PC-3 (cell line): ENCODE measurements around the gene RMI2. TPM values are rescaled to one million over a fixed set of nuclear protein-coding genes. Genes with fewer than 3 reads are reported as not detected.
A peak's percentile ranks its signal among the peaks of the same experiment; 100 is the strongest.

Experiments used
- ATAC-seq: fragments of 200-7000 bp; cut with Tn5 transposase; 2 replicates; pipeline ENCODE4 v1.9.1; 2020; ENCODE audit warnings: mild to moderate bottlenecking, moderate library complexity
- BruUV-seq: library from RNA; stranded (reverse); fragments of 400-500 nt; replicated peaks from 2 replicates; lab custom pipeline; 2021; lab: Mats Ljungman, UMichigan
- CTCF ChIA-PET: fragments of 300-600 bp; sonication (Branson Sonifier 250); formaldehyde crosslinking; loops from one replicate; lab custom pipeline; 2022; ENCODE audit warnings: antibody characterized with exemption; lab: Charles Lee
- POLR2A ChIA-PET: fragments of 300-600 bp; sonication (Branson Sonifier 250); formaldehyde crosslinking; loops from one replicate; lab custom pipeline; 2022; ENCODE audit warnings: antibody characterized with exemption; ENCODE audit not compliant: unreplicated experiment; lab: Charles Lee
- DNase-seq: peaks from one replicate; pipeline ENCODE4 v3.0.0-alpha.2; 2015
- H2AFZ ChIP-seq: fragments of 300-600 bp; sonication (generic); 2 replicates; pipeline ENCODE4 v1.6.0; 2016; ENCODE audit warnings: antibody characterized with exemption, low read length
- H3F3A ChIP-seq: fragments of 300-600 bp; sonication (generic); one replicate; pipeline ENCODE4 v1.6.0; 2017; ENCODE audit warnings: antibody characterized with exemption, low read length, control low read depth, mild to moderate bottlenecking; ENCODE audit not compliant: unreplicated experiment
- H3K27ac ChIP-seq: fragments of 300-600 bp; sonication (generic); 2 replicates; pipeline ENCODE4 v1.5.1; 2016; ENCODE audit warnings: mild to moderate bottlenecking, low read length
- H3K27me3 ChIP-seq: fragments of 300-600 bp; sonication (generic); 2 replicates; pipeline ENCODE4 v1.6.1; 2016; ENCODE audit warnings: low read length, mixed read lengths
- H3K36me3 ChIP-seq: fragments of 300-600 bp; sonication (generic); 2 replicates; pipeline ENCODE4 v1.6.1; 2016; ENCODE audit warnings: low read depth, mixed run types, low read length, mixed read lengths
- H3K4me1 ChIP-seq: fragments of 300-600 bp; sonication (generic); 2 replicates; pipeline ENCODE4 v1.5.1; 2016; ENCODE audit warnings: low read length; ENCODE audit not compliant: insufficient read depth
- H3K4me2 ChIP-seq: fragments of 300-600 bp; sonication (generic); 2 replicates; pipeline ENCODE4 v1.6.0; 2016; ENCODE audit warnings: low read length
- H3K4me3 ChIP-seq: fragments of 300-600 bp; sonication (generic); 2 replicates; pipeline ENCODE4 v1.5.1; 2016; ENCODE audit warnings: mild to moderate bottlenecking, low read length, mixed read lengths
- H3K79me2 ChIP-seq: fragments of 300-600 bp; sonication (generic); 2 replicates; pipeline ENCODE4 v1.6.1; 2017; ENCODE audit warnings: low read length, mixed read lengths
- H3K9ac ChIP-seq: fragments of 300-600 bp; sonication (generic); 2 replicates; pipeline ENCODE4 v1.6.0; 2016; ENCODE audit warnings: mild to moderate bottlenecking, low read length
- H3K9me2 ChIP-seq: fragments of 300-600 bp; sonication (generic); replicated peaks from 2 replicates; pipeline ENCODE4 v1.6.1; 2016; ENCODE audit warnings: mixed run types, low read length, mixed read lengths
- H3K9me3 ChIP-seq: fragments of 300-600 bp; sonication (generic); 2 replicates; pipeline ENCODE4 v1.6.1; 2016; ENCODE audit warnings: low read length, mixed read lengths
- H4K20me1 ChIP-seq: fragments of 300-600 bp; sonication (generic); 2 replicates; pipeline ENCODE4 v1.6.1; 2016; ENCODE audit warnings: low read length, mixed read lengths
- EZH2 ChIP-seq: fragments of 300-600 bp; sonication (generic); IDR thresholded peaks from one replicate; pipeline ENCODE4 v1.6.1; 2017; ENCODE audit warnings: antibody characterized with exemption, mild to moderate bottlenecking, low read length; ENCODE audit not compliant: unreplicated experiment
- EZH2phosphoT487 ChIP-seq: fragments of 300-600 bp; sonication (generic); IDR thresholded peaks from 2 replicates; pipeline ENCODE4 v1.6.1; 2018; ENCODE audit warnings: mild to moderate bottlenecking, antibody characterized with exemption, low read length, borderline replicate concordance
- intact Hi-C: fragments of 100-400 bp; cut with micrococcal nuclease; formaldehyde crosslinking; loops from 2 replicates; pipeline ENCODE4 v1.9.0; 2023
- total RNA-seq: library from RNA; depleted of rRNA; stranded (reverse); fragments of >200 nt; gene quantifications from 2 replicates; pipeline ENCODE4 v1.2.3, GENCODE V29; 2014
- TF ChIP-seq, protein P1 (sequence below): fragments of 300-600 bp; sonication (generic); conservative IDR thresholded peaks from 2 replicates; pipeline ENCODE4 v1.5.1; 2017; ENCODE audit warnings: antibody characterized with exemption, low read depth, mild to moderate bottlenecking, low read length

The RMI2 gene
- total RNA-seq, 1 experiment from 2014 or later, result 10.9 TPM

DNA sequence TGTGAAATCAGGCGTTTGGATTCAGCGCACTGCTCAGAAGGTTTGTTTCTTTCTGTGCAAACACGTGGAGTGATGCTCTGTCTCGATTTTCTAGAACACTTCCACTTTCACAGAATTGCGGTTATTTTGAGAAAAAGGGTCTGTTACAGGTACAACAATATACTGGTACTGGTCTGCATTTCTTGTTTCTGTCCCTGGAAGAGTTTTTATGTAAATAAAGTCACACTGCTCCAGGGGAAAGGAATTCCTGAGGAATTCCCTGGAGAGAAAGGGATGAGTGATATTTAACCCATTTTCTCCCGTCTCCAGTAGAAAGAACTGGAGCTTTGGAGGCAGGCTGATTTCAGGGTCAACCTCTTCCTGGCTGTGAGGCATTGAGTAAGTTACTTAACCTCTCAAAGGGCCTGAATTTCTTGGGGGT, 16.2 kb upstream of the RMI2 start:
- Histone ChIP-seq H3K4me2 (peak overlapping the region; percentile 80), H4K20me1 (no peaks in the 10 kb centered on the region), H3K27ac (peak overlapping the region; percentile 64), H3K4me3 (peak overlapping the region; percentile 46; the same call in 1 of the 2 replicates), H3K27me3 (no peaks in the 10 kb centered on the region), H3F3A (no peaks in the 10 kb centered on the region), H3K4me1 (peaks cover 28% of the 10 kb centered on the region), H3K9ac (peak overlapping the region; percentile 29), H3K36me3 (no peaks in the 10 kb centered on the region), H3K9me3 (no peaks in the 10 kb centered on the region), H3K9me2 (no peaks in the 10 kb centered on the region), H2AFZ (no peak overlapping the region), H3K79me2 (no peaks in the 10 kb centered on the region)
- intact Hi-C loops, result no loop called here
- no peak for ATAC-seq
- TF ChIP-seq, protein P1, sequence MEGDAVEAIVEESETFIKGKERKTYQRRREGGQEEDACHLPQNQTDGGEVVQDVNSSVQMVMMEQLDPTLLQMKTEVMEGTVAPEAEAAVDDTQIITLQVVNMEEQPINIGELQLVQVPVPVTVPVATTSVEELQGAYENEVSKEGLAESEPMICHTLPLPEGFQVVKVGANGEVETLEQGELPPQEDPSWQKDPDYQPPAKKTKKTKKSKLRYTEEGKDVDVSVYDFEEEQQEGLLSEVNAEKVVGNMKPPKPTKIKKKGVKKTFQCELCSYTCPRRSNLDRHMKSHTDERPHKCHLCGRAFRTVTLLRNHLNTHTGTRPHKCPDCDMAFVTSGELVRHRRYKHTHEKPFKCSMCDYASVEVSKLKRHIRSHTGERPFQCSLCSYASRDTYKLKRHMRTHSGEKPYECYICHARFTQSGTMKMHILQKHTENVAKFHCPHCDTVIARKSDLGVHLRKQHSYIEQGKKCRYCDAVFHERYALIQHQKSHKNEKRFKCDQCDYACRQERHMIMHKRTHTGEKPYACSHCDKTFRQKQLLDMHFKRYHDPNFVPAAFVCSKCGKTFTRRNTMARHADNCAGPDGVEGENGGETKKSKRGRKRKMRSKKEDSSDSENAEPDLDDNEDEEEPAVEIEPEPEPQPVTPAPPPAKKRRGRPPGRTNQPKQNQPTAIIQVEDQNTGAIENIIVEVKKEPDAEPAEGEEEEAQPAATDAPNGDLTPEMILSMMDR, result no peak
- TF ChIP-seq EZH2phosphoT487 (no peak), EZH2 (no peak)
- POLR2A ChIA-PET, result no interaction called here
- CTCF ChIA-PET, result no interaction called here
- no TSS peak for BruUV-seq
- peak; percentile 19 for DNase-seq

DNA sequence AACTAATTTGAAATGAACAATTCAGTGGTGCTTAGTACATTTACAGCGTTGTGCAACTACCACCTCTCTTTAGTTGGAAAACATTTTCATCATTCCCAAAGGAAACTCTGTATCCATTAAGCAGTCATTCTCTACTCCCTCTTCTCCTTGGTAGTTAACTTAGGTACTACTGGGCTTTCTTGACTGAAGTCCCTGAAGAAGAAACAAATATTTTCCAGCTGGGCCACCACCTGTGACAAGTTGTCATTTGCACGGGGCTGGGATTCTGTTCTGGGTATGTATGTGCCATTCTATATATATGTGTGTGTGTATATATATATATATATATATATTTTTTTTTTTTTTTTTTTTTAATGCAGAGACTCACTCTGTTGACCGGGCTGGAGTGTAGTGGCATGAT, 15.4 kb upstream of the RMI2 start:
- Histone ChIP-seq H3K27ac (no peak overlapping the region), H3K9me2 (no peaks in the 10 kb centered on the region), H3K4me3 (no peak overlapping the region), H3K27me3 (no peaks in the 10 kb centered on the region), H2AFZ (no peak overlapping the region), H3K9ac (no peak overlapping the region), H4K20me1 (no peaks in the 10 kb centered on the region), H3K4me1 (peaks cover 30% of the 10 kb centered on the region), H3K9me3 (no peaks in the 10 kb centered on the region), H3K36me3 (no peaks in the 10 kb centered on the region), H3F3A (no peaks in the 10 kb centered on the region), H3K4me2 (no peak overlapping the region), H3K79me2 (no peaks in the 10 kb centered on the region)
- ChIA-PET CTCF (no interaction called here), POLR2A (interaction anchor here (0.6 kb wide), 1 partner anchor 16 kb away, joined by 3 read pairs; no protein-coding TSS in a partner anchor)
- BruUV-seq, result no TSS peak
- DNase-seq (no peak), ATAC-seq (no peak)
- TF ChIP-seq, protein P1, result no peak
- TF ChIP-seq EZH2 (no peak), EZH2phosphoT487 (no peak)
- intact Hi-C loops, result no loop called here

DNA sequence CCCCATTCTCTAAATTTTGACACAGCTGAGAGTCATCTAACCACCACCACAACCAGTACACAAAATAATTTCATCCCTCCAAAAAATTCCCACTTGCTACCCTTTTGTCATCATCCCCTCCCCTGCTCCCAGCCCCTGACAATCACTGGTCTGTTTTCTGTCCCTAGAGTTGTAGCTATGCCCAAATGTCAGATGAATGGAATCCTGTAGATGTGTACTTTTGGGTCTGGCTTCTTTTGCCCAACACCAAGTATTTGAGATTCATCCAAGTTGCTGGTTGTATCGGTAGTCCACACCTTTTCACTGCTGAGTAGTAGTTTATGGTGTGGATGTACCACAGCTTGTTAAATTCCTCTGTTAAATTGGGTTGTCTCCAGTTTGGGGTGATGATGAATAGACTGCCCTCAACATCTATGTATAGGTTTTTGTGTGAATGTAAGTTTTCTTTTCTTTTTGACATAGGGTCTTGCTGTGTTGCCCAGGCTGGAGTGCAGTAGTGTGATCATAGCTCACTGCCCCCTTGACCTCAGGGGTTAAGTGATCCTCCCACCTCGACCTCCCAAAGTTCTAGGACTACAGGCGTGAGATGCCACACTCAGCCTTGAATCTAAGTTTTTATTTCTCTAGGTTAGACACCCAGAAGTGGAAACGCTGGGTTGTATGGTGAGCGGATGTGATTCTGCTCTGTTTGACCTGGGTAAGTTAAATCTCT, 14.6 kb upstream of the RMI2 start:
- no peak overlapping the region for H3K9ac ChIP-seq
- peaks cover 30% of the 10 kb centered on the region for H3K4me1 ChIP-seq
- H3K4me3 ChIP-seq, result no peak overlapping the region
- DNase-seq (peak; percentile 47), ATAC-seq (no peak)
- H3K79me2 ChIP-seq, result no peaks in the 10 kb centered on the region
- ChIA-PET POLR2A (interaction anchor here (0.6 kb wide), 1 partner anchor 15 kb away, joined by 3 read pairs; no protein-coding TSS in a partner anchor), CTCF (no interaction called here)
- H3K9me3 ChIP-seq, result no peaks in the 10 kb centered on the region
- H3K36me3 ChIP-seq, result no peaks in the 10 kb centered on the region
- no peaks in the 10 kb centered on the region for H3K27me3 ChIP-seq
- no peak overlapping the region for H2AFZ ChIP-seq
- H3K27ac ChIP-seq, result peak overlapping the region; percentile 36; the same call in 1 of the 2 replicates
- H3K9me2 ChIP-seq, result no peaks in the 10 kb centered on the region
- no peaks in the 10 kb centered on the region for H4K20me1 ChIP-seq
- intact Hi-C loops, result no loop called here
- H3K4me2 ChIP-seq, result no peak overlapping the region
- no TSS peak for BruUV-seq
- TF ChIP-seq EZH2 (no peak), EZH2phosphoT487 (no peak)
- TF ChIP-seq, protein P1, result no peak
- no peaks in the 10 kb centered on the region for H3F3A ChIP-seq
